Mesothelial cell of epicardium (in vitro differentiated cells): Measurements from ENCODE around the gene SYF2. TPM values are rescaled to one million over a fixed set of nuclear protein-coding genes. Genes with fewer than 3 reads are reported as not detected.

Experiments
- DNase-seq, 2 experiments: peaks; one replicate each; pipeline ENCODE4 v3.0.0; 2021; ENCODE audit warnings: low spot score in 2 of 2; ENCODE audit not compliant: unreplicated experiment in 2 of 2
- H3K27ac Mint-ChIP-seq: 2 replicates; pipeline ENCODE4 v1.8.0; 2021; ENCODE audit warnings: mixed read lengths
- H3K27me3 Mint-ChIP-seq: 2 replicates; pipeline ENCODE4 v1.8.0; 2021; ENCODE audit warnings: low read depth, mixed read lengths
- H3K36me3 Mint-ChIP-seq: 2 replicates; pipeline ENCODE4 v1.8.0; 2021; ENCODE audit warnings: mixed read lengths
- H3K4me1 Mint-ChIP-seq: 2 replicates; pipeline ENCODE4 v1.8.0; 2021; ENCODE audit warnings: mixed read lengths
- H3K4me3 Mint-ChIP-seq: 2 replicates; pipeline ENCODE4 v1.8.0; 2021; ENCODE audit warnings: mild to moderate bottlenecking, moderate library complexity, mixed read lengths
- H3K9me3 Mint-ChIP-seq: 2 replicates; pipeline ENCODE4 v1.8.0; 2021; ENCODE audit warnings: mixed read lengths
- total RNA-seq: library from RNA; stranded (reverse); gene quantifications from 3 replicates; pipeline ENCODE4 v1.2.1, GENCODE V29; 2021
- TF ChIP-seq, protein P1 (sequence below): fragments of 200-600 bp; sonication (generic); IDR thresholded peaks from one replicate; pipeline ENCODE4 v1.5.0; 2021; ENCODE audit warnings: antibody characterized with exemption; ENCODE audit not compliant: unreplicated experiment

SYF2 gene
- total RNA-seq, 1 donor from 2014 or later = 32.3 TPM

DNA sequence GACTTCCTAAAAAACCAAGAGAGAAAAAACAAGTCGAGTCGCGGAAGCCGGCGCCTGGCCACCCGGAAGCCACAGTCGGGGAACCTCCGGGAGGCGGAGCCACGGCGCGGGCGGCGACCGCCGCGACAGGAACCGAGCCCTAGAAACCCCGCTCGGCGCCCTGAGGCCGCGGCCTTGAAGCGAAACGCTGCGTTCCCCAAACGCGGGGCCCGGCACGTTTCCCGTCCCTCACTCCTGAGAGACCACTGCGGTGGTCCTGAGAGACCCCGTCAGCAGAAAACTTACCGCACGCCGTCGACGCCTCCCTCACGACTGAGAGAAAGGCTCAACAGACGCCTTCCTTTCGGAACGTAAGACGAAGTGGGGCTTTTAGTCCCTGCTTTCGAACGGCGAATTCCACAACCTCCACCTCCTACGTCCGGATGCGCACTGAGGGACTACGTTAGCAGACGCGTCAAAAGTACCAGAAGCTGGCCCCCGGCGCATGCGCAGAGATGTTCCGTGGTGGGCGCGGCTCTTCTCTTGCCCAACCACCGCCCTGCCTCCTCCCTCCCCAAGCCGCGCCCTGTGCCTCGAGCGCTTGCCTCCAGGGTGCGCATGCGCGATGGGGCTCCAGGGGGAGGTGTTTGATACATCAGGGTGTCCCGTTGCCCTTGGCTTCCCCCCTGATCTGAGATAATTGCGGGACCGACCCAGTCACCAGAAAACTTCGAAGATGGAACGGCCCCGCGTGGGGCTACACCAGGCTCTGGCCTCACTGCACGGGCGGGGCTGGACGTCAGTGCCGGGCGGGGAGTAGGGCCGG lies 14.9 kb upstream of the SYF2 start, which contains the start of gene RSRP1:
Gene RSRP1, minus strand, starts transcription at position 431 of the 805 bp plus-strand sequence. CDS start 491 bp downstream, outside the sequence.
- DNase-seq = peak; percentile 99

DNA sequence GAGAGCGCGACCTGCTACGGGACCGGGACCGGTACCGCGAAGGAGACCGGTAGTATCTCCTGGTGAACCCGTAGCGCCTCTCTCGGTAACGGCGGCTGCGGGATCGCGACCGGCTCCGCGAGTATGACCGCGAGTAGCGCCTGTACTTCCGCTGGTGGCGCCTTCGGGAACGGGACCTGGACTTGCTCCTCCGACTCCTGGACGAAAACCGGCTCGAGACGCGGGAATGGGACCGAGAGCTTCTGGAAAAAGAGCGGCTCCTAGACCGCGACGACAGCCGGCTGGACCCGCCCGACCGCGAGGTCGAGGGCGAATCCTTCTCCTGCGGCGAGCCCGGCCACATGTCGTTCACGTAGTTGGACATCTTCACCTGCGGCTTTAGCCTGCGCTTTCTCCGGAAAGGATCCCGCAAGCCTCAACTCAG lies 14.3 kb upstream of the SYF2 start:
- DNase-seq = peak in 1 of 2 experiments; percentile 64
- H3K9me3 Mint-ChIP-seq = no peaks in the 10 kb centered on the region
- H3K27ac Mint-ChIP-seq = peak overlapping the region; percentile 99
- TF ChIP-seq, protein P1, sequence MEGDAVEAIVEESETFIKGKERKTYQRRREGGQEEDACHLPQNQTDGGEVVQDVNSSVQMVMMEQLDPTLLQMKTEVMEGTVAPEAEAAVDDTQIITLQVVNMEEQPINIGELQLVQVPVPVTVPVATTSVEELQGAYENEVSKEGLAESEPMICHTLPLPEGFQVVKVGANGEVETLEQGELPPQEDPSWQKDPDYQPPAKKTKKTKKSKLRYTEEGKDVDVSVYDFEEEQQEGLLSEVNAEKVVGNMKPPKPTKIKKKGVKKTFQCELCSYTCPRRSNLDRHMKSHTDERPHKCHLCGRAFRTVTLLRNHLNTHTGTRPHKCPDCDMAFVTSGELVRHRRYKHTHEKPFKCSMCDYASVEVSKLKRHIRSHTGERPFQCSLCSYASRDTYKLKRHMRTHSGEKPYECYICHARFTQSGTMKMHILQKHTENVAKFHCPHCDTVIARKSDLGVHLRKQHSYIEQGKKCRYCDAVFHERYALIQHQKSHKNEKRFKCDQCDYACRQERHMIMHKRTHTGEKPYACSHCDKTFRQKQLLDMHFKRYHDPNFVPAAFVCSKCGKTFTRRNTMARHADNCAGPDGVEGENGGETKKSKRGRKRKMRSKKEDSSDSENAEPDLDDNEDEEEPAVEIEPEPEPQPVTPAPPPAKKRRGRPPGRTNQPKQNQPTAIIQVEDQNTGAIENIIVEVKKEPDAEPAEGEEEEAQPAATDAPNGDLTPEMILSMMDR = no peak
- peaks cover 32% of the 10 kb centered on the region for H3K4me1 Mint-ChIP-seq
- H3K36me3 Mint-ChIP-seq = peaks cover 16% of the 10 kb centered on the region
- H3K4me3 Mint-ChIP-seq = peak overlapping the region; percentile 95
- H3K27me3 Mint-ChIP-seq = no peaks in the 10 kb centered on the region

More for the DNA sequence above, 14.9 kb upstream of the SYF2 start, which contains the start of gene RSRP1:
- Mint-ChIP-seq H3K27ac (peak within 1 kb of the TSS; percentile 99), H3K4me1 (peaks cover 32% of the 10 kb centered on the region), H3K36me3 (peaks cover 13% of the 10 kb centered on the region), H3K27me3 (no peaks in the 10 kb centered on the region), H3K4me3 (peak within 1 kb of the TSS; percentile 95), H3K9me3 (no peaks in the 10 kb centered on the region)
- TF ChIP-seq, protein P1 = no peak

DNA sequence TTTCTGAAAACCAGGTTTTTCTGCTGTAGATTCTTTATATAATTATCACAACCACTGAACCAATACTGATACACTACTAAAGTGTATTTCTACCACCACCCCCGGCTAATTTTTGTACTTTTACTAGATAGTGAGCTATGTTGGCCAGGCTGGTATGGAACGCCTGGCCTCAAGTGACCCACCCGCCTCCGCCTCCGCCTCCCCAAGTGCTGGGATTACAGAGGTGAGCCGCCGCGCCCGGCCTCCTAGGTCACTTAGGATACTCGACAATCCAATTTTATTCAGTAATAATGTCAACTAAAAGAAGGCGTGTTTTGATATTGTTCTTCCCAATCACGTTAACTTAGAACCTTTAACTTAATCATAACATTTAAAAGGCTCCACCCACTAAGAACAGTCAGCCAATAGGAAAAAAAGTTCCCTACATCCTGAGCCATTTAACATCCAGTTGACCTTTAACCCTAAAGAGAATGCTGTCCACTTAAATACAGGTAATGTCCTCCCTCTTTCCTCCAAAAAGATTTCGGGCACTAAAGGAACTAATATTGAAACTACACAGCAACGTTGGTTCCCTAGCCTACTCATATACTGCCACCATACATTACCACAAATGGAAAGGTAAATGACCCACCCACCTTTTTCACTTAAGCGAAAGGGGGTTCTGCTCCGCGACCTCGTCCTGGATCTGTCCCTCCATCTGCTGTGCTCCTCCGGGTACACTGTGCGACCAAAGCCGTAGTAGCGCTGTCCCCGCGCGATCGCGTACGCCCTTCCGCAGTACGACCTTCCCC lies 13.7 kb upstream of the SYF2 start:
- Mint-ChIP-seq H3K36me3 (peaks cover 16% of the 10 kb centered on the region), H3K9me3 (no peaks in the 10 kb centered on the region), H3K27me3 (no peaks in the 10 kb centered on the region), H3K4me1 (peaks cover 32% of the 10 kb centered on the region), H3K4me3 (peak overlapping the region; percentile 95), H3K27ac (peak overlapping the region; percentile 99)
- no peak for DNase-seq
- TF ChIP-seq, protein P1 = no peak

DNA sequence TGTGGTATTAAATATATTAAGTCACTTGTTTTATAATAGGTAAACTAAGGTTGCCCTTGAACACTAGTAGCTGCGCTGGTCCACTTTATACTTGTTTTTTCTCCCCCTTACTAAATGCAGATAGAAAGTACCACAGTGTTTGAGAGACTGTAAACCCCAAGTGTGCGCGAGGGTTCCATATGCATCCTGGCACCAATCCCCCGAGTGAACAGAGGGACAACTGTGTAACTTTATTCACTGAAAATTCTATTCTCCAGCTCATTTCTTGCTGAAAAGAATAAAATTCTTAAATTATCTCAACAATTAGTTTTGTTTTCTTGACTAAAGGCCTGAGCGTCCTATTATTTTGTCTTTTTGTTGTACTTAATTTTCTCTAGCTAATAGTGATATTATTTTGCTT lies 13.1 kb upstream of the SYF2 start:
- DNase-seq = no peak
- TF ChIP-seq, protein P1 = no peak
- peaks cover 37% of the 10 kb centered on the region for H3K4me1 Mint-ChIP-seq
- H3K27ac Mint-ChIP-seq = peak overlapping the region; percentile 99
- no peaks in the 10 kb centered on the region for H3K27me3 Mint-ChIP-seq
- no peaks in the 10 kb centered on the region for H3K9me3 Mint-ChIP-seq
- H3K4me3 Mint-ChIP-seq = peak overlapping the region; percentile 95
- H3K36me3 Mint-ChIP-seq = peaks cover 16% of the 10 kb centered on the region

DNA sequence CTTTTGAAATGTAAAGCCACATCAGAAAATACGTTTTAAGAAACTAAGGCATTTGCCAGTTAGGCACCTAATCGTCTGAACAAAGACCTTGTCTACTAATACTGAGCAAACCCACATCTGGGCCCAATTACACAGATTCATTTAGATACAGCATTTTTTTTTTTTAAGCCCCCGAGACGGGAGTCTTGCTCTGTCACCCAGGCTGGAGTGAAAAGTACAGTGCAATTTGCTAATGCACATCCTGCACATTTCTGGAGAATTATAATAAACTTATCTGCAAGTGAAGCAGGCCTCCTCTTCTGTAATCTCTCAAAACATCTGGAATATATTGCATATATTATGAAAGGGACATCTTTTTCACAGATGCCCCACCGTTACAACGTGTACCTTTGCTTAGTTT lies 11.6 kb upstream of the SYF2 start:
- H3K4me1 Mint-ChIP-seq = peaks cover 39% of the 10 kb centered on the region
- H3K27ac Mint-ChIP-seq = peak overlapping the region; percentile 39
- TF ChIP-seq, protein P1 = no peak
- no peaks in the 10 kb centered on the region for H3K9me3 Mint-ChIP-seq
- H3K27me3 Mint-ChIP-seq = no peaks in the 10 kb centered on the region
- peaks cover 16% of the 10 kb centered on the region for H3K36me3 Mint-ChIP-seq
- H3K4me3 Mint-ChIP-seq = no peak overlapping the region
- DNase-seq = no peak
